NCI-H2107 (cell line): Measurements from ENCODE around the gene GABPB2.
"Not testable (repeated sequence)": the region's sequence is repeated elsewhere in the genome, so short reads cannot be mapped to it uniquely, and the experiment has no call there.

Source experiments
- DNase-seq: peaks from one replicate; lab custom pipeline; 2025; lab: John Stamatoyannopoulos, UW

The GABPB2 gene

GRCh38 chr1:151060007-151060656, 10.4 kb upstream of the GABPB2 start, which contains the start of gene MLLT11:
MLLT11 (plus strand) TSS chr1:151060397; CDS start chr1:151067225, 6,828 bp downstream.
- no peak for DNase-seq

- DNase-seq = no peak
Measured at GRCh38 chr1:151060657-151061421, 9.7 kb upstream of the GABPB2 start.

GRCh38 chr1:151061704-151062103, 8.9 kb upstream of the GABPB2 start:
- no peak for DNase-seq

- DNase-seq = no peak
Measured at GRCh38 chr1:151062741-151063371, 7.7 kb upstream of the GABPB2 start.

- DNase-seq = no peak
Measured at GRCh38 chr1:151065089-151065645, 5.4 kb upstream of the GABPB2 start.

- no peak for DNase-seq
Measured at GRCh38 chr1:151067185-151067584, 3.4 kb upstream of the GABPB2 start.

GRCh38 chr1:151069103-151069486, 1.5 kb upstream of the GABPB2 start:
- no peak for DNase-seq

GRCh38 chr1:151072224-151072623, 1.7 kb downstream of the GABPB2 start:
- no peak for DNase-seq

GRCh38 chr1:151085953-151086559, 15.5 kb downstream of the GABPB2 start:
- DNase-seq = no peak

GRCh38 chr1:151097426-151097825, 26.9 kb downstream of the GABPB2 start:
- not testable (repeated sequence) for DNase-seq

- DNase-seq = no peak
Measured at GRCh38 chr1:151098126-151098525, 27.6 kb downstream of the GABPB2 start.

- no peak for DNase-seq
Measured at GRCh38 chr1:151104630-151105029, 34.1 kb downstream of the GABPB2 start.

GRCh38 chr1:151106894-151107293, 36.3 kb downstream of the GABPB2 start:
- DNase-seq = no peak

- DNase-seq = no peak
Measured at GRCh38 chr1:151108331-151108730, 37.8 kb downstream of the GABPB2 start.

- DNase-seq = no peak
Measured at GRCh38 chr1:151113877-151114276, 43.3 kb downstream of the GABPB2 start.

GRCh38 chr1:151124763-151125403, 54.3 kb downstream of the GABPB2 start:
- DNase-seq = no peak

- no peak for DNase-seq
Measured at GRCh38 chr1:151128800-151129199, 58.2 kb downstream of the GABPB2 start.

GRCh38 chr1:151130987-151131586, 60.5 kb downstream of the GABPB2 start:
- DNase-seq = no peak

- no peak for DNase-seq
Measured at GRCh38 chr1:151131701-151132334, 61.3 kb downstream of the GABPB2 start.

GRCh38 chr1:151132335-151133017, 61.9 kb downstream of the GABPB2 start:
- DNase-seq = no peak
